Bronchial epithelial cell (primary cell): ENCODE results near the gene HTT. TPM values are rescaled to one million over a fixed set of nuclear protein-coding genes. Genes with fewer than 3 reads are reported as not detected.
A peak's percentile ranks its signal among the peaks of the same experiment; 100 is the strongest.

ENCODE experiments used
- DNase-seq: peaks from one replicate; pipeline ENCODE4 v3.0.0-alpha.2; 2010; ENCODE audit warnings: low read depth
- FAIRE-seq: peaks from 2 replicates; lab custom pipeline; 2011; peaks lifted over from hg19 to GRCh38; lab: Jason Lieb, UNC
- H3K27me3 ChIP-seq: 2 replicates; pipeline ENCODE4 v1.5.1; 2011; ENCODE audit warnings: low read length; ENCODE audit not compliant: control insufficient read depth, insufficient read depth
- H3K36me3 ChIP-seq: 2 replicates; pipeline ENCODE4 v1.5.1; 2011; ENCODE audit warnings: low read length; ENCODE audit not compliant: control insufficient read depth, insufficient read depth
- H3K4me3 ChIP-seq: 2 replicates; pipeline ENCODE4 v1.5.1; 2011; ENCODE audit warnings: mild to moderate bottlenecking, low read depth, low read length, control low read depth
- total RNA-seq: library from RNA; depleted of rRNA; stranded (reverse); fragments of >200 nt; gene quantifications from 2 replicates; pipeline ENCODE4 v1.2.1, GENCODE V29; 2014
- TF ChIP-seq, protein P1 (sequence below): IDR thresholded peaks from 2 replicates; pipeline ENCODE4 v1.5.1; 2011; ENCODE audit warnings: mild to moderate bottlenecking, moderate library complexity, low read length, control low read depth, inconsistent platforms; ENCODE audit not compliant: insufficient read depth, severe bottlenecking

HTT gene
- total RNA-seq, 1 donor from 2014 or later = 24.0 TPM

DNA sequence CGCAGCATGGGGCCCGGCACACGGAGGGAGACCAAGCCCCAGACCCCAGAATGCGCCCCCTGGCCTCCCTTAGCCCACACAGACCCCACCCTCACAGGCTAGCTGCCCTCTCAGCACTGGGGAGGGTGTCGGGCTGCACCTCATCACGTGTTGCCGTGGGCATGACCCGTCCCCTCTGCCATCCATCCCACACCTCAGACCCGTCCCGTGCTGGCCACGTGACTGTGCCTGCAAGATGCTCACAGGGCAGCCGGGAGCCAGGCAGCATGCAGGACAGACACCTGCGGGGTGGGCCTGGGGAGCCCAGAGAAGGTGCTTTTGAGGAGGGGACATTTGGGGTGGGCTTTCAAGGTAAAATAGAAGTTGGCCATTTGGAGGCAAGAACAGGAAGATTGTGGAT, 179.3 kb downstream of the HTT start:
- DNase-seq = no peak

DNA sequence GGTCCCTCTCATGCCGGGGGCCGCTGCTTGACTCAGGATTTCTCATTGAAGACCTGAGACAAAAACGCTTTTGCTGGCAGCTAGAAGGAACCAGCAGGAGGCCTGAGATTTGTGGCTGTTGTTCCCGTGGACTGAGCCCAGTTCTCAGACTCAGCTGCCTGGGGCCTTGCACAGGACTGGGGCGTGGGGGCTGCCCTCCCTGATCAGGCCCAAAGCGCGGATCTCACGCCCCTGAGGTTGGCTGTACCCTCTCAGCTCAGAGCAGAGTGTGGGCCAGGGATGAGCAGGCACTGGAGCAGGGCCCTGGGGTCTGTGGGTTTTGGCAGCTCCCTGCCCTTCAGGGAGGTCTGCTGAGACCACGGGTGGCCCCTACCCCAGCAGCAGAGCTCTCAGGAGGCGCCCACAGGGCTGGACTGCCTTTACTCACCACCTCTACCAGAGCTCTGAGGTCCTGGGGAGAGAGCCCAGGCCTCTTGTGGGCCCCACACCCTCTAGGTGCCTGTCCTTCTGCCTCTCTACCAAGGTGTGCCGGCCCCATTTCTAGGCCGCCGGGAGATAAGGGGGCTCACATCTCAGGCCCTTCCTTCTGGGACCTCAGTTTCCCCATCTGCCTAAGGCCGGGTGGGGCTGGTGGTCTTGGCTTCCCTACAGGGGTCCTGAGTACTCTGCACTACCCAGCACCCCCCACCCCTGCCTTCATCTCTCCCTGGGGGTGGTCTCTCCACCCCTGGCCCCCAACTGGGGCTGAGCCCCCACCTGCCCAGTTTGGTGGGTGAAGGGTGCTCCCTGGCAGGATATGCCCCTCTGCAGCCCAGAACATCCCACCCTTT, 180.0 kb downstream of the HTT start:
- Histone ChIP-seq H3K36me3 (no peaks in the 10 kb centered on the region), H3K4me3 (no peak overlapping the region), H3K27me3 (peaks cover 1% of the 10 kb centered on the region)
- no peak for DNase-seq
- FAIRE-seq = no peak
- TF ChIP-seq, protein P1, sequence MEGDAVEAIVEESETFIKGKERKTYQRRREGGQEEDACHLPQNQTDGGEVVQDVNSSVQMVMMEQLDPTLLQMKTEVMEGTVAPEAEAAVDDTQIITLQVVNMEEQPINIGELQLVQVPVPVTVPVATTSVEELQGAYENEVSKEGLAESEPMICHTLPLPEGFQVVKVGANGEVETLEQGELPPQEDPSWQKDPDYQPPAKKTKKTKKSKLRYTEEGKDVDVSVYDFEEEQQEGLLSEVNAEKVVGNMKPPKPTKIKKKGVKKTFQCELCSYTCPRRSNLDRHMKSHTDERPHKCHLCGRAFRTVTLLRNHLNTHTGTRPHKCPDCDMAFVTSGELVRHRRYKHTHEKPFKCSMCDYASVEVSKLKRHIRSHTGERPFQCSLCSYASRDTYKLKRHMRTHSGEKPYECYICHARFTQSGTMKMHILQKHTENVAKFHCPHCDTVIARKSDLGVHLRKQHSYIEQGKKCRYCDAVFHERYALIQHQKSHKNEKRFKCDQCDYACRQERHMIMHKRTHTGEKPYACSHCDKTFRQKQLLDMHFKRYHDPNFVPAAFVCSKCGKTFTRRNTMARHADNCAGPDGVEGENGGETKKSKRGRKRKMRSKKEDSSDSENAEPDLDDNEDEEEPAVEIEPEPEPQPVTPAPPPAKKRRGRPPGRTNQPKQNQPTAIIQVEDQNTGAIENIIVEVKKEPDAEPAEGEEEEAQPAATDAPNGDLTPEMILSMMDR = no peak

More for the DNA sequence above, 179.3 kb downstream of the HTT start:
- Histone ChIP-seq H3K27me3 (peaks cover 1% of the 10 kb centered on the region), H3K36me3 (no peaks in the 10 kb centered on the region), H3K4me3 (no peak overlapping the region)
- TF ChIP-seq, protein P1 = no peak
- peak; percentile 18 for FAIRE-seq

DNA sequence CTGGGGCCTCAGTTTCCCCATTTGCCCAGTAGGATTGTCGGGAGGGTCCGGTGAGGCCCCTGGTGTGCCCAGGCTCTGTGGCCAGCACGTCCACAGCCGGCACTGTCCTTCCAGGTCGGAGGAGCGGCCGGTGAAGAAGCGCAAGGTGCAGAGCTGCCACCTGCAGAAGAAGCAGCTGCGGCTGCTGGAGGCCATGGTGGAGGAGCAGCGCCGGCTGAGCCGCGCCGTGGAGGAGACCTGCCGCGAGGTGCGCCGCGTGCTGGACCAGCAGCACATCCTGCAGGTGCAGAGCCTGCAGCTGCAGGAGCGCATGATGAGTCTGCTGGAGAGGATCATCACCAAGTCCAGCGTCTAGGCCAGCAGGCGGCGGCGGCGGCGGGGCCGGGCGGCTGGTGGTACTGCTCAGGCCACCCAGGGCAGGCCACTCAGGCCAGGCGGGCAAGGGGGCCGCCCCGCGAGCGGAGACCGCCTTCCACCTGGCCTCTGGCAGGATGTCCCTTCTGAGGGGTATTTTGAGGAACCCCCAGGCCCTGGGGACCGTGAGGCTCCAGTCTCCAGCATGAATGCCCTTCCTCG, 181.2 kb downstream of the HTT start:
- DNase-seq = no peak
- peaks cover 1% of the 10 kb centered on the region for H3K27me3 ChIP-seq
- H3K4me3 ChIP-seq = no peak overlapping the region
- no peak for FAIRE-seq
- H3K36me3 ChIP-seq = no peaks in the 10 kb centered on the region
- TF ChIP-seq, protein P1 = no peak

DNA sequence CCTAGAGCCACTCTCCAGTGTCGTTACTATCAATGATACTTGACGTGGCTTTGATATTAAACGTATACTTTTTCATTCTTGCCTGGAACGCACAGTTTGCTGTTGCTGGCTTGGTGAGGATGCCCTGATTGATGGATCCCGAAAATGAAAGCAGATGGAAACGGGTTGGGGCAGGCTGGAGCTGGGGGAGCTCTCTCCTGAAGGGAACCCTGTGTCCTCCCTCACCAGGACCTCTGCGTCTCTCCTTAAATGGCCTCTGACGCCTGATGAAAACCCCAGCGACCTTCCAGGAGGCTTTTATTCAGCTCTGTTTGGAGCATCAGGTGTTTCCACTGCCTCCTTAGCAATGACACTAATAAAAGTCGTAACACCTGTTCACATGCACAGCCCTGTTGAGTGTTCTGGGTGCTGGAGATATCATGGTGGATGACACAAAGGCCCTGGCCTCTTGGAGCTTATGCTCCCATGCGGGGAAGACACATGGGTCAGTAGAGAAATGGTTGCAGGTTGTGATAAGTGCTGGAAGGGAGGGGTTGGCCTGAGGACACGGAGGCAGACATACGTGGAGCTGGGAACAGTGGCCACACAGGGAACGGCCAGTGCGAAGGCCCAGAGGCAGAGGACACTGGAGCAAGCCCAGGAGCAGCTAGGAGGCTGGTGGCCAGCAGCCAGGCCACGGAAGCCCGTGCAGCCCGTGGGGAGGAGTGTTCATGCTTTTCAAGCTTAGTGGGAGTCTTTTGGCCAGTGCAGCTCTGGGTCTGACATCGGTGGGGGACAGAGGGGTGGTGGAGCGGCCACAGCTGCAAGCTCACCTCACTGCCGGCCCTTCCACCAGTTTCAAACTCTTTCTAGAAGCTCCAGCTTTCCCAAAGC, 182.0 kb downstream of the HTT start:
- DNase-seq = no peak
- no peaks in the 10 kb centered on the region for H3K36me3 ChIP-seq
- TF ChIP-seq, protein P1 = no peak
- no peak for FAIRE-seq
- no peak overlapping the region for H3K4me3 ChIP-seq
- peaks cover 1% of the 10 kb centered on the region for H3K27me3 ChIP-seq

DNA sequence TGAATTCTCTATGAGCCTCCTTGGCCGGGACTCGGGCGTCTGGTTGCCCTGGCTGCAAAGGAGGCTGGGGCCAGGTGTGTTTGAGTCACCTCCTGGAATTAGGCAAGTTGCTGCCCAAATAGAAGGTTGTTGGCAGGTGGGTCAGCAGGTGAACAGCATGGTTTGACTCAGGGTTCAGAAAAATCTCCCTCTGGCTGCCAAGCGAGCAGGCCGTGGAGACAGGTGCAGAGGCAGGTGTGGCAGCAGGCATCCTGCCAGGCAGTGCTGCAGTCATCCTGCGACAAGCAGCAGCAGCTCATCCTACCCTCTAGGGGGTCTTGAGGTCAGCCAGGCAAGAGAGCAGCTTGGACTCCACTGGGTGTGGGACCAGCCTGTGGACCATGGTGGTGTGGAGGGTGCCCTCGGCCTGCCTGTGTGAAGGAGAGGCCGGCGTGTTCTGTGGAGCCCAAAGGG, 182.6 kb downstream of the HTT start:
- no peaks in the 10 kb centered on the region for H3K36me3 ChIP-seq
- peaks cover 3% of the 10 kb centered on the region for H3K27me3 ChIP-seq
- H3K4me3 ChIP-seq = no peak overlapping the region
- DNase-seq (peak; percentile 60), FAIRE-seq (no peak)
- TF ChIP-seq, protein P1 = no peak
